Activated T-helper 1 cell treated with anti-CD3 and anti-CD28 coated beads, Interleukin-12 subunit alpha, Interleukin-12 subunit beta, Interleukin-2, Interleukin-4 antibody, amounts not matched to agents 30 ng/mL and 10 ng/mL and 1 ng/mL, durations not matched to agents 14 hours and 24 hours and 36 hours (primary cell): ENCODE measurements around the gene SHMT1. TPM values are rescaled to one million over a fixed set of nuclear protein-coding genes. Genes with fewer than 3 reads are reported as not detected.
"Not testable (repeated sequence)": the region's sequence is repeated elsewhere in the genome, so short reads cannot be mapped to it uniquely, and the experiment has no call there.

Experiments used
- DNase-seq: peaks from one replicate; pipeline ENCODE4 v3.0.0; 2021; ENCODE audit warnings: low spot score
- H3K27ac Mint-ChIP-seq: one replicate; pipeline ENCODE4 v1.8.0; 2021; ENCODE audit warnings: mild to moderate bottlenecking, mixed read lengths
- H3K27me3 Mint-ChIP-seq: one replicate; pipeline ENCODE4 v1.8.0; 2022; ENCODE audit warnings: mild to moderate bottlenecking, moderate library complexity, mixed read lengths; ENCODE audit not compliant: insufficient read depth
- H3K36me3 Mint-ChIP-seq: one replicate; pipeline ENCODE4 v1.8.0; 2021; ENCODE audit warnings: low read depth, mixed read lengths
- H3K4me1 Mint-ChIP-seq: one replicate; pipeline ENCODE4 v1.8.0; 2021; ENCODE audit warnings: low read depth, mixed read lengths
- H3K4me3 Mint-ChIP-seq: one replicate; pipeline ENCODE4 v1.8.0; 2021; ENCODE audit warnings: mild to moderate bottlenecking, moderate library complexity, mixed read lengths
- H3K9me3 Mint-ChIP-seq: one replicate; pipeline ENCODE4 v1.8.0; 2021; ENCODE audit warnings: mixed read lengths
- intact Hi-C: fragments of 100-400 bp; cut with micrococcal nuclease; formaldehyde crosslinking; loops from one replicate; pipeline ENCODE4 v1.15.1; 2024
- total RNA-seq: library from RNA; stranded (reverse); gene quantifications from 2 replicates; pipeline ENCODE4 v1.2.3, GENCODE V29; 2022

The SHMT1 gene
- total RNA-seq, 1 donor from 2014 or later = 56.2 TPM

- no peaks in the 10 kb centered on the region for H3K9me3 Mint-ChIP-seq
- DNase-seq = no peak
- peaks cover 58% of the 10 kb centered on the region for H3K4me1 Mint-ChIP-seq
- intact Hi-C loops = loop anchor here (5.0 kb wide), 2 partner anchors 727 to 842 kb away; partner anchors contain the start of genes MED9 and PEMT
- H3K4me3 Mint-ChIP-seq = peak overlapping the region; percentile 30
- H3K27me3 Mint-ChIP-seq = peaks cover 2% of the 10 kb centered on the region
- H3K27ac Mint-ChIP-seq = no peak overlapping the region
- peaks cover 16% of the 10 kb centered on the region for H3K36me3 Mint-ChIP-seq
Observed at GRCh38 chr17:18319604-18320256, 43.6 kb downstream of the SHMT1 start.

DNA sequence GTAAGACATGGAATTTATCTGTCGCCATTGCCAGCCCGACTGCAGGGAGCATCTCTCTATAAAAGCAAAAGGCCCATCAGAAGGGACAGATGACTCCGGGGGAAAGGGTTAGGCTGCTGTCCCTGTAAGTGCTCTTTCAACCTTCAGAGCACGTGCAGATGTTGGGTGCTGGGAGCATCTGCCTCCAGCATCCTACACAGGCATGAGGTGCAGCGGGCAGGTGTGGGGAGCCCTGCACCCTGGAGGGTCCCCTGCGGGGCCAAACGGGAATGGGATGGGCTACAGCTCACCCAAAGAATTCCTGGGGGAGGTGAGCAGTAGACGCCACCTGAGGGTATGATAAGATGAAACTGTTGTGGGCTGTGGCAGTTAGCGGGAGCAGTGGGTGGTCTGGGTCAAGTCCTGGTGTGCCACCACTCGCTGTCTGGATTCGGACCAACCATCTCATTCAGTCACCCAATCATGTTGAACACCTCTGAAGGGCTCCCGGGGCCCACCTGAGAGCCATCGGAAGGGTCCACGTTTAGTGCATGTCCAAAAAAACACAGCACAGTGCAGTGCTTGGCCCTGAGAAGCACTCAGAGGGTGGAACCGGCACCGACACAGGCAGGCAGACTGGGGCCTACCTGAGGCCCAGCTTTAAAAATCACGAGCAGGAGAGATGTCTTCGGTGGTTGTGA lies 44.4 kb downstream of the SHMT1 start:
- Mint-ChIP-seq H3K36me3 (peaks cover 16% of the 10 kb centered on the region), H3K9me3 (no peaks in the 10 kb centered on the region), H3K4me3 (peak overlapping the region; percentile 22), H3K4me1 (peaks cover 61% of the 10 kb centered on the region), H3K27ac (no peak overlapping the region), H3K27me3 (peaks cover 2% of the 10 kb centered on the region)
- DNase-seq = no peak
- intact Hi-C loops = loop anchor here (5.0 kb wide), 2 partner anchors 727 to 842 kb away; partner anchors contain the start of genes MED9 and PEMT

- Mint-ChIP-seq H3K4me1 (peaks cover 69% of the 10 kb centered on the region), H3K9me3 (no peaks in the 10 kb centered on the region), H3K27me3 (peaks cover 2% of the 10 kb centered on the region), H3K4me3 (peak overlapping the region; percentile 69), H3K27ac (no peak overlapping the region), H3K36me3 (peaks cover 22% of the 10 kb centered on the region)
- intact Hi-C loops = loop anchor here (5.0 kb wide), 2 partner anchors 726 to 841 kb away; partner anchors contain the start of genes MED9 and PEMT
- no peak for DNase-seq
Observed at GRCh38 chr17:18318117-18318516, 45.2 kb downstream of the SHMT1 start.

DNA sequence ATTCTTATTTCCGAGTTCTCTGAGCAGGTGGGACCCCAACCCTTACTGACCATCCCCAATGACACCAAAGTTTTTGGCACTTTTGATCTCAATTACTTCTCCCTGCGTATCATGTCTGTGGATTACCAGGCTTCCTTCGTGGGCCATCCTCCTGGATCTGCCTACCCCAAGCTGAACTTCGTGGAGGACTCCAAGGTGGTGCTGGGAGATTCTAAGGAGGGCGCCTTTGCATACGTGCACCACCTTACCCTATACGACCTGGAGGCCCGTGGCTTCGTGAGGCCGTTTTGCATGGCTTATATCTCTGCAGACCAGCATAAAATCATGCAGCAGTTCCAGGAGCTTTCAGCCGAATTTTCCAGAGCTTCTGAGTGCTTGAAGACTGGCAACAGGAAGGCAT lies 47.4 kb downstream of the SHMT1 start:
- Mint-ChIP-seq H3K27ac (peak overlapping the region; percentile 100), H3K9me3 (no peaks in the 10 kb centered on the region), H3K36me3 (peaks cover 36% of the 10 kb centered on the region), H3K4me1 (peaks cover 79% of the 10 kb centered on the region), H3K27me3 (peaks cover 2% of the 10 kb centered on the region), H3K4me3 (peak overlapping the region; percentile 93)
- no peak for DNase-seq
- intact Hi-C loops = loop anchor here (1.0 to 5.0 kb wide), 8 partner anchors 47 to 839 kb away; partner anchors contain the start of genes ALKBH5, DRC3, DRG2 and LLGL1

- intact Hi-C loops = loop anchor here (1.0 to 5.0 kb wide), 8 partner anchors 47 to 838 kb away; partner anchors contain the start of genes ALKBH5, DRC3, DRG2 and LLGL1
- Mint-ChIP-seq H3K36me3 (peaks cover 38% of the 10 kb centered on the region), H3K27me3 (peaks cover 2% of the 10 kb centered on the region), H3K4me1 (peaks cover 77% of the 10 kb centered on the region), H3K9me3 (no peaks in the 10 kb centered on the region), H3K4me3 (peak overlapping the region; percentile 93), H3K27ac (peak overlapping the region; percentile 100)
- peak; percentile 31 for DNase-seq
Observed at GRCh38 chr17:18315562-18315922, 47.8 kb downstream of the SHMT1 start.

- peaks cover 2% of the 10 kb centered on the region for H3K27me3 Mint-ChIP-seq
- peak within 1 kb of the TSS; percentile 93 for H3K4me3 Mint-ChIP-seq
- peak within 1 kb of the TSS; percentile 100 for H3K27ac Mint-ChIP-seq
- H3K9me3 Mint-ChIP-seq = no peaks in the 10 kb centered on the region
- peaks cover 41% of the 10 kb centered on the region for H3K36me3 Mint-ChIP-seq
- intact Hi-C loops = loop anchor here (1.0 to 5.0 kb wide), 9 partner anchors 48 to 838 kb away; partner anchors contain the start of genes ALKBH5, ATPAF2, DRC3 and DRG2
- peaks cover 75% of the 10 kb centered on the region for H3K4me1 Mint-ChIP-seq
- DNase-seq = peak; percentile 95
Observed at GRCh38 chr17:18314731-18315561, 48.4 kb downstream of the SHMT1 start, which contains the start of the genes SMCR8 and TOP3A. TSS of gene SMCR8 (plus strand) at chr17:18315293. CDS start at chr17:18315790, 497 bp downstream. TSS of gene TOP3A (minus strand) at chr17:18314994. CDS start at chr17:18314778, 216 bp downstream.

- peak overlapping the region; percentile 93 for H3K4me3 Mint-ChIP-seq
- peaks cover 39% of the 10 kb centered on the region for H3K36me3 Mint-ChIP-seq
- no peak for DNase-seq
Observed at GRCh38 chr17:18314059-18314730, 49.2 kb downstream of the SHMT1 start.

GRCh38 chr17:18309202-18309601 lies 54.1 kb downstream of the SHMT1 start:
- peaks cover 39% of the 10 kb centered on the region for H3K36me3 Mint-ChIP-seq
- intact Hi-C loops = no loop called here
- no peak for DNase-seq
- peaks cover 33% of the 10 kb centered on the region for H3K4me1 Mint-ChIP-seq
- no peaks in the 10 kb centered on the region for H3K9me3 Mint-ChIP-seq
- H3K27ac Mint-ChIP-seq = no peak overlapping the region
- no peaks in the 10 kb centered on the region for H3K27me3 Mint-ChIP-seq
- H3K4me3 Mint-ChIP-seq = no peak overlapping the region

More at GRCh38 chr17:18314059-18314730, 49.2 kb downstream of the SHMT1 start:
- intact Hi-C loops = loop anchor here (1.0 to 2.0 kb wide), 3 partner anchors 49 to 275 kb away; partner anchors contain the start of genes ALKBH5, ATPAF2, GID4 and SHMT1
- Mint-ChIP-seq H3K9me3 (no peaks in the 10 kb centered on the region), H3K4me1 (peaks cover 69% of the 10 kb centered on the region), H3K27ac (peak overlapping the region; percentile 100), H3K27me3 (peaks cover 2% of the 10 kb centered on the region)

GRCh38 chr17:18303206-18303605 lies 60.1 kb downstream of the SHMT1 start:
- peaks cover 40% of the 10 kb centered on the region for H3K36me3 Mint-ChIP-seq
- H3K4me3 Mint-ChIP-seq, DNase-seq, H3K9me3 Mint-ChIP-seq, H3K27ac Mint-ChIP-seq, H3K27me3 Mint-ChIP-seq, intact Hi-C loops, H3K4me1 Mint-ChIP-seq: not testable (repeated sequence)

DNA sequence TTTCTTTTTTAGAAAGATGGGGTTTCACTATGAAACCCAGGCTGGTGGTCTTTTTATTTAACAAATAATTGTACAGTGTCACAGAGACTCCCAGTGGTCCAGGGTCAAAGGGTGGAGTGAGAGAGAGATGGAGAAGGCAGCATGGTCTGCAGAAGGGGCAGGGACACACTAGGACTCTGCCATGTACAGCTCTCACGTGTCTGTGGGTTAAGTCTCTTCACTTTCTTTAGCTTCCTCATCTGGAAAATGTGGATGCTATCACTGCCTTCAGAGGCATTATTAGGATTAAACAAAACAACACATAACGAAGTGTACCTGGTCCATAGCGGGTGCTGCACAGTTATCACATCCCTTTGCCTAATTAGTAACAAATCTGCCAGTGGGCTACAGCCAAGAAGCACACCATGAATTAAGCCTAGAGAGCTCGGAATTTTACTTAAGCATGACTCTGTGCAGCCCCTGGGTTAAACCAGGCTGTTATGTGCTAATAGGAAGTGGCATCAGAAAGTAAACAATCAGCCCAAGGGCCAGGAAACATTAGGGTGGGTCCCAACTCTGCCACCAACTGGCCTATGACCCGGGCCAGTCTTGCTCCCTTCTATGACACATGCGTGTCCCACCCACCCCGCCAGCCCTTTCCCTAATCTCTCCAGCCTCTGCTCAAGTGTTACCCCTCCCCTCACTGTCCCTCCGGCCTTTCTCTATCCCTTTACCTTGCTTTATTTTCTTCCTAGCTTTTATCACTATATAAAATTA lies 62.4 kb downstream of the SHMT1 start:
- H3K4me3 Mint-ChIP-seq = no peak overlapping the region
- H3K36me3 Mint-ChIP-seq = peaks cover 41% of the 10 kb centered on the region
- no peaks in the 10 kb centered on the region for H3K4me1 Mint-ChIP-seq
- H3K9me3 Mint-ChIP-seq = no peaks in the 10 kb centered on the region
- no peak for DNase-seq
- intact Hi-C loops = no loop called here
- H3K27me3 Mint-ChIP-seq = no peaks in the 10 kb centered on the region
- no peak overlapping the region for H3K27ac Mint-ChIP-seq

- H3K27ac Mint-ChIP-seq, H3K27me3 Mint-ChIP-seq, H3K4me3 Mint-ChIP-seq, H3K4me1 Mint-ChIP-seq, DNase-seq, H3K9me3 Mint-ChIP-seq, intact Hi-C loops: not testable (repeated sequence)
- H3K36me3 Mint-ChIP-seq = peaks cover 40% of the 10 kb centered on the region
Observed at GRCh38 chr17:18298061-18298460, 65.3 kb downstream of the SHMT1 start.
